GM12878 (cell line): Measurements from ENCODE around the gene WNT7A. TPM values are rescaled to one million over a fixed set of nuclear protein-coding genes. Genes with fewer than 3 reads are reported as not detected.

ENCODE experiments used
- ATAC-seq: fragments of 200-7000 bp; cut with Tn5 transposase; 3 replicates; pipeline ENCODE4 v1.9.1; 2020; ENCODE audit warnings: mild to moderate bottlenecking, moderate library complexity
- BruUV-seq: library from RNA; stranded (reverse); fragments of 400-500 nt; replicated peaks from 2 replicates; lab custom pipeline; 2021; lab: Mats Ljungman, UMichigan
- CTCF ChIA-PET: fragments of 300-600 bp; sonication (Branson Sonifier 250); formaldehyde crosslinking; extraction: SDS; loops from one replicate; lab custom pipeline; 2021; ENCODE audit warnings: inconsistent platforms; lab: Yijun Ruan, JAX
- POLR2A ChIA-PET: fragments of 350-600 bp; formaldehyde crosslinking; extraction: SDS; loops from one replicate; lab custom pipeline; 2021; ENCODE audit warnings: inconsistent platforms; lab: Charles Lee
- RAD21 ChIA-PET: fragments of 300-600 bp; sonication (Branson Sonifier 250); formaldehyde crosslinking; loops from one replicate; lab custom pipeline; 2023; ENCODE audit warnings: antibody characterized with exemption; ENCODE audit not compliant: unreplicated experiment; lab: Charles Lee
- SMC1A ChIA-PET: fragments of 300-600 bp; sonication (Branson Sonifier 250); formaldehyde crosslinking; loops from one replicate; lab custom pipeline; 2023; ENCODE audit not compliant: unreplicated experiment, uncharacterized antibody; lab: Charles Lee
- DNase-seq: peaks from one replicate; pipeline ENCODE4 v3.0.0-alpha.2; 2011; ENCODE audit warnings: low read depth, low spot score
- FAIRE-seq: peaks from 3 replicates; lab custom pipeline; 2011; peaks lifted over from hg19 to GRCh38; lab: Jason Lieb, UNC
- H2AFZ ChIP-seq: 2 replicates; pipeline ENCODE4 v1.6.0; 2011; ENCODE audit warnings: low read depth, low read length, control low read depth; ENCODE audit not compliant: control insufficient read depth
- H3K27ac ChIP-seq: 2 replicates; pipeline ENCODE4 v1.5.1; 2011; ENCODE audit warnings: control low read depth; ENCODE audit not compliant: control insufficient read depth, insufficient read depth
- H3K27me3 ChIP-seq, 2 experiments: replicated peaks in 1 of 2; 2 replicates each; pipeline versions ENCODE4 v1.6.0 to v1.6.1; 2011; ENCODE audit warnings: low read length in 1 of 2; ENCODE audit not compliant: control insufficient read depth in 2 of 2, insufficient read depth in 2 of 2
- H3K36me3 ChIP-seq, 2 experiments: 2 replicates each; pipeline ENCODE4 v1.5.1; 2011; ENCODE audit warnings: low read length in 1 of 2; ENCODE audit not compliant: control insufficient read depth in 2 of 2, insufficient read depth in 2 of 2
- H3K4me1 ChIP-seq: 2 replicates; pipeline ENCODE4 v1.6.1; 2011; ENCODE audit warnings: mild to moderate bottlenecking, low read length, moderate library complexity, mixed read lengths; ENCODE audit not compliant: control insufficient read depth, insufficient read depth
- H3K4me2 ChIP-seq: 2 replicates; pipeline ENCODE4 v1.6.0; 2011; ENCODE audit warnings: control low read depth; ENCODE audit not compliant: control insufficient read depth, insufficient read depth
- H3K4me3 ChIP-seq: fragments of 200-600 bp; sonication (generic); 2 replicates; pipeline ENCODE4 v1.5.1; 2016
- H3K79me2 ChIP-seq: 2 replicates; pipeline ENCODE4 v1.6.0; 2011; ENCODE audit warnings: low read length; ENCODE audit not compliant: control insufficient read depth, insufficient read depth
- H3K9ac ChIP-seq: 2 replicates; pipeline ENCODE4 v1.8.0; 2011; ENCODE audit warnings: low read length, control low read depth, mixed read lengths; ENCODE audit not compliant: control insufficient read depth, insufficient read depth
- H3K9me3 ChIP-seq: replicated peaks from 3 replicates; pipeline ENCODE4 v1.5.1; 2011; ENCODE audit warnings: mild to moderate bottlenecking, low read length; ENCODE audit not compliant: control insufficient read depth, insufficient read depth
- H4K20me1 ChIP-seq: 2 replicates; pipeline ENCODE4 v1.6.0; 2011; ENCODE audit not compliant: control insufficient read depth, insufficient read depth
- CBFB ChIP-seq: IDR thresholded peaks from 2 replicates; pipeline ENCODE4 v1.6.1; 2016; ENCODE audit warnings: antibody characterized with exemption, low read depth
- CBX5 ChIP-seq: sonication (generic); IDR thresholded peaks from 2 replicates; pipeline ENCODE4 v1.6.1; 2016; ENCODE audit warnings: low read depth, moderate library complexity, mild to moderate bottlenecking, inconsistent platforms
- CREM ChIP-seq: IDR thresholded peaks from 2 replicates; pipeline ENCODE4 v1.6.1; 2014; ENCODE audit warnings: antibody characterized with exemption, low read depth
- ESRRA ChIP-seq: IDR thresholded peaks from 2 replicates; pipeline ENCODE4 v1.6.1; 2012; ENCODE audit warnings: mild to moderate bottlenecking, low read length, improper control_type of control experiment
- ETV6 ChIP-seq, 2 experiments: fragments of 450-650 bp in 1 of 2; IDR thresholded peaks in 1 of 2; conservative IDR thresholded peaks in 1 of 2; 2 replicates each; pipeline ENCODE4 v1.6.1; 2014; ENCODE audit warnings: antibody characterized with exemption in 1 of 2, borderline replicate concordance in 1 of 2, low read depth in 1 of 2, mild to moderate bottlenecking in 1 of 2, moderate library complexity in 1 of 2
- FOXM1 ChIP-seq: IDR thresholded peaks from 2 replicates; pipeline ENCODE4 v1.6.1; 2012; ENCODE audit warnings: low read depth, mild to moderate bottlenecking, inconsistent platforms, low read length, moderate library complexity
- HCFC1 ChIP-seq: fragments of 150-350 bp; IDR thresholded peaks from 2 replicates; pipeline ENCODE4 v1.6.1; 2014; ENCODE audit warnings: low read length
- KDM1A ChIP-seq: fragments of 200-600 bp; sonication (generic); IDR thresholded peaks from 2 replicates; pipeline ENCODE4 v1.6.1; 2016; ENCODE audit warnings: borderline replicate concordance
- MEF2A ChIP-seq: IDR thresholded peaks from 2 replicates; pipeline ENCODE4 v1.6.1; 2011; ENCODE audit warnings: low read depth, mild to moderate bottlenecking, low read length, moderate library complexity; ENCODE audit not compliant: insufficient read depth
- NFYA ChIP-seq: IDR thresholded peaks from 2 replicates; pipeline ENCODE4 v1.6.1; 2011; ENCODE audit warnings: low read depth, mild to moderate bottlenecking, low read length, improper control_type of control experiment, borderline replicate concordance
- POLR2AphosphoS5 ChIP-seq: IDR thresholded peaks from 2 replicates; pipeline ENCODE4 v1.6.1; 2011; ENCODE audit warnings: mild to moderate bottlenecking, low read length, inconsistent platforms
- RBBP5 ChIP-seq: fragments of 200-600 bp; sonication (generic); conservative IDR thresholded peaks from 2 replicates; pipeline ENCODE4 v1.6.1; 2016
- RELA ChIP-seq: fragments of 450-650 bp; IDR thresholded peaks from 2 replicates; pipeline ENCODE4 v1.8.0; 2014; ENCODE audit warnings: borderline replicate concordance; ENCODE audit not compliant: partially characterized antibody
- SIX5 ChIP-seq: IDR thresholded peaks from 2 replicates; pipeline ENCODE4 v1.6.1; 2011; ENCODE audit warnings: mild to moderate bottlenecking, low read depth, low read length, moderate library complexity; ENCODE audit not compliant: severe bottlenecking
- SREBF2 ChIP-seq: IDR thresholded peaks from 2 replicates; pipeline ENCODE4 v1.6.1; 2012; ENCODE audit warnings: mild to moderate bottlenecking, low read length
- WRNIP1 ChIP-seq: IDR thresholded peaks from 2 replicates; pipeline ENCODE4 v1.6.1; 2011; ENCODE audit warnings: low read depth, low read length, improper control_type of control experiment, borderline replicate concordance
- WGBS: methylation state at CpG from one replicate; pipeline ENCODE4 v1.1.6; 2016; ENCODE audit warnings: low lambda C conversion rate; ENCODE audit not compliant: insufficient replicate concordance, insufficient coverage; ENCODE audit errors: missing lambda C conversion rate; 5-methylcytosine and 5-hydroxymethylcytosine counted together
- in situ Hi-C: fragments of 300-500 bp; cut with MboI; formaldehyde crosslinking; loops from 9 replicates; pipeline ENCODE4 v1.14.3; 2018; ENCODE audit warnings: mixed read lengths
- intact Hi-C: fragments of 100-400 bp; cut with micrococcal nuclease; formaldehyde crosslinking; loops from one replicate; pipeline ENCODE4 v1.14.2; 2022; ENCODE audit not compliant: unreplicated experiment
- polyA plus RNA-seq, 11 experiments: library from polyadenylated mRNA; depleted of rRNA in 4 of 11; unstranded in 6 of 11; stranded (reverse) in 5 of 11; fragments of >200 nt; fragmentation: Nextera tagmentation in 4 of 11; fragmentation: Illumina TruSeq in 1 of 11; extraction: Ambion mirVana in 4 of 11; extraction: Trizol in 1 of 11; gene quantifications; 1 replicate in 1 of 11; 2 replicates in 10 of 11; pipeline versions ENCODE4 v1.2.1 to v1.2.3, GENCODE V29; 2011 to 2016; ENCODE audit warnings: inconsistent platforms in 2 of 11, missing spikeins in 2 of 11, low read depth in 1 of 11
- total RNA-seq, 4 experiments: library from RNA; depleted of rRNA in 3 of 4; stranded (reverse); fragments of >200 nt in 3 of 4; fragmentation: Illumina TruSeq in 1 of 4; extraction: Trizol in 1 of 4; gene quantifications; 2 replicates each; pipeline versions ENCODE4 v1.2.1 to v1.2.3, GENCODE V29; 2013 to 2021
- TF ChIP-seq, protein P1 (sequence below): fragments of 450-650 bp; IDR thresholded peaks from 2 replicates; pipeline ENCODE4 v1.6.1; 2017; ENCODE audit warnings: antibody characterized with exemption, mild to moderate bottlenecking, moderate library complexity
- TF ChIP-seq, protein P2 (sequence below), 3 experiments: IDR thresholded peaks in 2 of 3; conservative IDR thresholded peaks in 1 of 3; 2 replicates each; pipeline ENCODE4 v1.5.1; 2011; ENCODE audit warnings: low read depth in 3 of 3, low read length in 3 of 3, mild to moderate bottlenecking in 3 of 3, control low read depth in 2 of 3, moderate library complexity in 2 of 3, inconsistent platforms in 1 of 3, mixed read lengths in 1 of 3; ENCODE audit not compliant: control insufficient read depth in 2 of 3, insufficient read depth in 1 of 3; ENCODE audit errors: extremely low read depth in 1 of 3

The WNT7A gene
- total and polyA plus RNA-seq, 10 of the 15 experiments (the other 5 are each of a cell fraction or from before 2014, with no cell fraction given): 0.08 TPM; not detected in 9

DNA sequence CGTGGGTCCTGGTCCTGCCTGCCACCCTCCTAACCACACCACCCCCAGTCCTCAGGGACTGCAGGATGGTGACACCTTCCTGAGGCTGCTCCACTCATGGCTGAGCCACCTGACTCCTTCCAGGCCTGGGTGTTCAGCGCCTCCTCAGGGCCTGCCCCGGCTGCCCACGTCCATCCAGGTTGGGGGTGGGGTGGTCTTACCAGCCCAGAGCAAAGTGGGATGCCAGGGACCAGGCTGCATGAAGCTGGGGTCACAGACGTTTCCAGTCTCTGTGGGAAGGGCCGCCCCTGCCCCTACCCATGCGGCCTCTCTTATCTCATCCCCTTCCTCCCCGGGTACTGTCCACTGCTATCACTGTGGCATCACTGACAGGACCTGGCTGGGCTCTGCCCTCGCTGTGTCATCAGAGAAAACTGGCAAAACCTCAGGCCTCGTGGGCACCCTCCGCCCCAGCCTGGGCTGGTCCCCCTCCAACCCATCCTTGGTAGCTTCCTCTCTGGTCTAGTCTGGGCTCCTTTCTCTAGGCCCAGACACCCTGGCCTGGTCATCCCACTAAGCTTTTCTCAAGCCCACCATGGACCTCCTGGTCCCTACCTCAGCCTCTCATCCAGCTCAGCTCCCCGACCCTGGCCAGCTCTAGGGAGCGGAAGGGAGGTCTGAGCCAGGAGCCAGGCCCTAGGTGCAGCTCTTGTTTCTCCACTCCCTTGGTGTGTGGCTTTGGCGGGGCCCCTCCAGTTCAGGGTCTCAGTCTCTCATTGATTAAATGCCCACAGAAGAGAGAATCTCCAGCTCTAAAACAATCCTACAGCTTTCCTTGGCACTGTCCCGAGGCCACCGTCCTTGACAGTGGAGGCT, 32.9 kb downstream of the WNT7A start:
- FAIRE-seq (no peak), ATAC-seq (no peak), DNase-seq (no peak)
- H3K9ac ChIP-seq: no peak overlapping the region
- no peaks in the 10 kb centered on the region for H3K9me3 ChIP-seq
- ChIA-PET SMC1A (no interaction called here), POLR2A (no interaction called here), CTCF (no interaction called here), RAD21 (no interaction called here)
- no peaks in the 10 kb centered on the region for H3K4me1 ChIP-seq
- peaks cover 0 to 3% of the 10 kb centered on the region in 2 experiments; a peak in 2 of 4 replicates for H3K27me3 ChIP-seq
- in situ Hi-C loops (no loop called here), intact Hi-C loops (no loop called here)
- H3K79me2 ChIP-seq: no peaks in the 10 kb centered on the region
- no peak overlapping the region for H3K4me2 ChIP-seq
- H2AFZ ChIP-seq: no peak overlapping the region
- BruUV-seq: no TSS peak
- no peaks in the 10 kb centered on the region for H4K20me1 ChIP-seq
- no peak for TF ChIP-seq SREBF2
- TF ChIP-seq KDM1A: no peak
- TF ChIP-seq SIX5: no peak
- no peak for TF ChIP-seq CBX5
- TF ChIP-seq RBBP5: no peak
- TF ChIP-seq POLR2AphosphoS5: no peak
- no peak for TF ChIP-seq MEF2A
- no peak for TF ChIP-seq CREM
- TF ChIP-seq CBFB: no peak
- TF ChIP-seq, protein P1, sequence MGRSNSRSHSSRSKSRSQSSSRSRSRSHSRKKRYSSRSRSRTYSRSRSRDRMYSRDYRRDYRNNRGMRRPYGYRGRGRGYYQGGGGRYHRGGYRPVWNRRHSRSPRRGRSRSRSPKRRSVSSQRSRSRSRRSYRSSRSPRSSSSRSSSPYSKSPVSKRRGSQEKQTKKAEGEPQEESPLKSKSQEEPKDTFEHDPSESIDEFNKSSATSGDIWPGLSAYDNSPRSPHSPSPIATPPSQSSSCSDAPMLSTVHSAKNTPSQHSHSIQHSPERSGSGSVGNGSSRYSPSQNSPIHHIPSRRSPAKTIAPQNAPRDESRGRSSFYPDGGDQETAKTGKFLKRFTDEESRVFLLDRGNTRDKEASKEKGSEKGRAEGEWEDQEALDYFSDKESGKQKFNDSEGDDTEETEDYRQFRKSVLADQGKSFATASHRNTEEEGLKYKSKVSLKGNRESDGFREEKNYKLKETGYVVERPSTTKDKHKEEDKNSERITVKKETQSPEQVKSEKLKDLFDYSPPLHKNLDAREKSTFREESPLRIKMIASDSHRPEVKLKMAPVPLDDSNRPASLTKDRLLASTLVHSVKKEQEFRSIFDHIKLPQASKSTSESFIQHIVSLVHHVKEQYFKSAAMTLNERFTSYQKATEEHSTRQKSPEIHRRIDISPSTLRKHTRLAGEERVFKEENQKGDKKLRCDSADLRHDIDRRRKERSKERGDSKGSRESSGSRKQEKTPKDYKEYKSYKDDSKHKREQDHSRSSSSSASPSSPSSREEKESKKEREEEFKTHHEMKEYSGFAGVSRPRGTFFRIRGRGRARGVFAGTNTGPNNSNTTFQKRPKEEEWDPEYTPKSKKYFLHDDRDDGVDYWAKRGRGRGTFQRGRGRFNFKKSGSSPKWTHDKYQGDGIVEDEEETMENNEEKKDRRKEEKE: no peak
- no peak for TF ChIP-seq FOXM1
- no peak for TF ChIP-seq WRNIP1
- no peak for TF ChIP-seq ETV6 (conservative IDR thresholded peaks at IDR 0.05 in 1 of 2, IDR thresholded peaks at IDR 0.05 in 1 of 2; ENCODE audit: borderline replicate concordance in 1 of 2, low read depth in 1 of 2)
- TF ChIP-seq HCFC1: no peak
- no peak for TF ChIP-seq RELA
- TF ChIP-seq, protein P2, sequence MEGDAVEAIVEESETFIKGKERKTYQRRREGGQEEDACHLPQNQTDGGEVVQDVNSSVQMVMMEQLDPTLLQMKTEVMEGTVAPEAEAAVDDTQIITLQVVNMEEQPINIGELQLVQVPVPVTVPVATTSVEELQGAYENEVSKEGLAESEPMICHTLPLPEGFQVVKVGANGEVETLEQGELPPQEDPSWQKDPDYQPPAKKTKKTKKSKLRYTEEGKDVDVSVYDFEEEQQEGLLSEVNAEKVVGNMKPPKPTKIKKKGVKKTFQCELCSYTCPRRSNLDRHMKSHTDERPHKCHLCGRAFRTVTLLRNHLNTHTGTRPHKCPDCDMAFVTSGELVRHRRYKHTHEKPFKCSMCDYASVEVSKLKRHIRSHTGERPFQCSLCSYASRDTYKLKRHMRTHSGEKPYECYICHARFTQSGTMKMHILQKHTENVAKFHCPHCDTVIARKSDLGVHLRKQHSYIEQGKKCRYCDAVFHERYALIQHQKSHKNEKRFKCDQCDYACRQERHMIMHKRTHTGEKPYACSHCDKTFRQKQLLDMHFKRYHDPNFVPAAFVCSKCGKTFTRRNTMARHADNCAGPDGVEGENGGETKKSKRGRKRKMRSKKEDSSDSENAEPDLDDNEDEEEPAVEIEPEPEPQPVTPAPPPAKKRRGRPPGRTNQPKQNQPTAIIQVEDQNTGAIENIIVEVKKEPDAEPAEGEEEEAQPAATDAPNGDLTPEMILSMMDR (IDR thresholded peaks at IDR 0.05 in 2 of 3, conservative IDR thresholded peaks at IDR 0.05 in 1 of 3; ENCODE audit: control insufficient read depth in 2 of 3, extremely low read depth in 1 of 3, insufficient read depth in 1 of 3, low read depth in 3 of 3, low read length in 3 of 3): no peak
- no peak for TF ChIP-seq NFYA
- no peak for TF ChIP-seq ESRRA
- no peak overlapping the region for H3K4me3 ChIP-seq
- H3K27ac ChIP-seq: no peak overlapping the region
- 36% methylated on average over 16 of the region's 16 CpGs for WGBS
- H3K36me3 ChIP-seq: no peaks in the 10 kb centered on the region
